K562 (cell line): ENCODE results near the gene CHCHD5. TPM values are rescaled to one million over a fixed set of nuclear protein-coding genes. Genes with fewer than 3 reads are reported as not detected.

Source experiments
- ATF1 ChIP-seq, 2 experiments: fragments of 450-650 bp in 1 of 2; IDR thresholded peaks; 2 replicates each; pipeline ENCODE4 v1.6.1; 2016; ENCODE audit warnings: missing compliant biosample characterization in 1 of 2, missing genetic modification characterization in 1 of 2
- BRD9 ChIP-seq: fragments of 450-650 bp; IDR thresholded peaks from 2 replicates; pipeline ENCODE4 v1.6.1; 2018; ENCODE audit warnings: low read depth; ENCODE audit not compliant: partially characterized antibody
- CREB1 ChIP-seq, 2 experiments: sonication (generic) in 1 of 2; formaldehyde crosslinking in 1 of 2; IDR thresholded peaks; 2 replicates each; pipeline versions ENCODE4 v1.6.1 to v1.8.0; 2012 to 2022; ENCODE audit warnings: inconsistent platforms in 1 of 2, mild to moderate bottlenecking in 1 of 2, missing genetic modification reagents in 1 of 2, moderate library complexity in 1 of 2
- CREM ChIP-seq: IDR thresholded peaks from 2 replicates; pipeline ENCODE4 v1.6.1; 2014; ENCODE audit warnings: antibody characterized with exemption, low read depth
- CTBP1 ChIP-seq: fragments of 450-650 bp; IDR thresholded peaks from 2 replicates; pipeline ENCODE4 v1.6.1; 2016; ENCODE audit warnings: borderline replicate concordance
- DEAF1 ChIP-seq: fragments of 450-650 bp; formaldehyde crosslinking; IDR thresholded peaks from 2 replicates; pipeline ENCODE4 v1.4.0; 2020; ENCODE audit warnings: mild to moderate bottlenecking, moderate library complexity
- ESRRA ChIP-seq: fragments of 450-650 bp; IDR thresholded peaks from 2 replicates; pipeline ENCODE4 v1.6.1; 2014; ENCODE audit warnings: low read depth, mild to moderate bottlenecking, moderate library complexity, borderline replicate concordance
- FOXP1 ChIP-seq: sonication (generic); formaldehyde crosslinking; IDR thresholded peaks from 2 replicates; pipeline ENCODE4 v1.8.0; 2022; ENCODE audit warnings: mild to moderate bottlenecking, missing genetic modification reagents
- KLF10 ChIP-seq: fragments of 250-450 bp; sonication (Bioruptor Pico); IDR thresholded peaks from 2 replicates; pipeline ENCODE4 v1.6.1; 2021; ENCODE audit warnings: matching md5 sums
- POLR2A ChIP-seq: fragments of 450-650 bp; conservative IDR thresholded peaks from 2 replicates; pipeline ENCODE4 v1.6.1; 2016
- POLR2AphosphoS5 ChIP-seq: IDR thresholded peaks from 2 replicates; pipeline ENCODE4 v1.6.1; 2011; ENCODE audit warnings: mild to moderate bottlenecking, low read depth, low read length, moderate library complexity; ENCODE audit not compliant: control insufficient read depth, insufficient read depth
- RNF2 ChIP-seq: sonication (generic); IDR thresholded peaks from 2 replicates; pipeline ENCODE4 v1.6.1; 2016
- SOX6 ChIP-seq: fragments of 450-650 bp; IDR thresholded peaks from 2 replicates; pipeline ENCODE4 v1.6.1; 2014; ENCODE audit warnings: mild to moderate bottlenecking
- STAG1 ChIP-seq: sonication (generic); formaldehyde crosslinking; IDR thresholded peaks from 2 replicates; pipeline ENCODE4 v1.5.0; 2020; ENCODE audit warnings: missing genetic modification reagents, borderline replicate concordance
- TCFL5 ChIP-seq: fragments of 250-450 bp; sonication (Bioruptor Pico); conservative IDR thresholded peaks from 2 replicates; pipeline ENCODE4 v1.6.1; 2021; ENCODE audit warnings: mild to moderate bottlenecking, moderate library complexity, matching md5 sums
- ZNF175 ChIP-seq: fragments of 200-800 bp; sonication (Bioruptor generic); IDR thresholded peaks from 2 replicates; pipeline ENCODE4 v1.6.1; 2016; ENCODE audit warnings: low read depth, mild to moderate bottlenecking, missing genetic modification characterization, missing compliant biosample characterization
- ZNF699 ChIP-seq: fragments of 250-450 bp; sonication (Bioruptor Pico); IDR thresholded peaks from 2 replicates; pipeline ENCODE4 v1.8.0; 2021; ENCODE audit warnings: mild to moderate bottlenecking, moderate library complexity; ENCODE audit not compliant: insufficient replicate concordance
- polyA plus RNA-seq, 8 experiments: library from polyadenylated mRNA; depleted of rRNA in 4 of 8; stranded (reverse) in 5 of 8; unstranded in 3 of 8; fragments of >200 nt; fragmentation: Nextera tagmentation in 2 of 8; fragmentation: Illumina TruSeq in 1 of 8; extraction: Ambion mirVana in 2 of 8; extraction: Trizol in 1 of 8; gene quantifications; 2 replicates each; pipeline versions ENCODE4 v1.2.1 to v1.2.3, GENCODE V29; 2011 to 2014; ENCODE audit warnings: inconsistent platforms in 1 of 8, missing spikeins in 1 of 8
- total RNA-seq, 7 experiments: library from RNA; depleted of rRNA in 6 of 7; stranded (reverse); fragments of >200 nt in 6 of 7; fragmentation: Illumina TruSeq in 2 of 7; extraction: Trizol in 2 of 7; gene quantifications; 2 replicates each; pipeline versions ENCODE4 v1.2.1 to v1.2.3, GENCODE V29; 2011 to 2021; ENCODE audit warnings: low replicate concordance in 1 of 7

Gene CHCHD5
- total and polyA plus RNA-seq, 9 of the 15 experiments (the other 6 are each of a cell fraction or from before 2014, with no cell fraction given) = 7.4 to 79.3 (median 33.4) TPM

GRCh38 chr2:112583497-112584133 lies 794 bp upstream of the CHCHD5 start (continued):
- 0 out of 2 replicates have a peak, but pooled peaks have one; percentile 42 for TF ChIP-seq DEAF1 (CRISPR knock-in tag)
- TF ChIP-seq CREM = peak; percentile 91
- TF ChIP-seq RNF2 = 0 out of 2 replicates have a peak, but pooled peaks have one; percentile 3
- peak; percentile 74 for TF ChIP-seq CREB1 (IDR thresholded peaks at IDR 0.05)
- TF ChIP-seq CREB1 (CRISPR knock-in tag; IDR thresholded peaks at IDR 0.05) = peak; percentile 28; the same call in 1 of the 2 replicates
- peak; percentile 23 for TF ChIP-seq BRD9
- no peak for TF ChIP-seq ATF1 (CRISPR knock-in tag; IDR thresholded peaks at IDR 0.05)
- TF ChIP-seq ATF1 (tag; IDR thresholded peaks at IDR 0.05) = peak; percentile 86
- TF ChIP-seq KLF10 (CRISPR knock-in tag) = no peak
- TF ChIP-seq ZNF699 (CRISPR knock-in tag) = no peak
- no peak; the same call in 1 of the 2 replicates for TF ChIP-seq STAG1
- TF ChIP-seq POLR2AphosphoS5 = peak; percentile 21; the same call in 1 of the 2 replicates
- TF ChIP-seq ESRRA = no peak
- TF ChIP-seq FOXP1 (CRISPR knock-in tag) = 0 out of 2 replicates have a peak, but pooled peaks have one; percentile 15
- no peak for TF ChIP-seq POLR2A
- peak; percentile 17; the same call in 1 of the 2 replicates for TF ChIP-seq SOX6
- TF ChIP-seq ZNF175 = peak; percentile 36; the same call in 1 of the 2 replicates
- no peak for TF ChIP-seq TCFL5 (CRISPR knock-in tag)
- 0 out of 2 replicates have a peak, but pooled peaks have one; percentile 21 for TF ChIP-seq CTBP1
